HG02763 (cell line): ENCODE data around the gene COL6A1.

Experiments used
- ATAC-seq: cut with Tn5 transposase; IDR thresholded peaks from one replicate; pipeline ENCODE4 v1.9.1; 2021; ENCODE audit warnings: mild to moderate bottlenecking, moderate library complexity; ENCODE audit not compliant: unreplicated experiment

COL6A1 gene, protein sequence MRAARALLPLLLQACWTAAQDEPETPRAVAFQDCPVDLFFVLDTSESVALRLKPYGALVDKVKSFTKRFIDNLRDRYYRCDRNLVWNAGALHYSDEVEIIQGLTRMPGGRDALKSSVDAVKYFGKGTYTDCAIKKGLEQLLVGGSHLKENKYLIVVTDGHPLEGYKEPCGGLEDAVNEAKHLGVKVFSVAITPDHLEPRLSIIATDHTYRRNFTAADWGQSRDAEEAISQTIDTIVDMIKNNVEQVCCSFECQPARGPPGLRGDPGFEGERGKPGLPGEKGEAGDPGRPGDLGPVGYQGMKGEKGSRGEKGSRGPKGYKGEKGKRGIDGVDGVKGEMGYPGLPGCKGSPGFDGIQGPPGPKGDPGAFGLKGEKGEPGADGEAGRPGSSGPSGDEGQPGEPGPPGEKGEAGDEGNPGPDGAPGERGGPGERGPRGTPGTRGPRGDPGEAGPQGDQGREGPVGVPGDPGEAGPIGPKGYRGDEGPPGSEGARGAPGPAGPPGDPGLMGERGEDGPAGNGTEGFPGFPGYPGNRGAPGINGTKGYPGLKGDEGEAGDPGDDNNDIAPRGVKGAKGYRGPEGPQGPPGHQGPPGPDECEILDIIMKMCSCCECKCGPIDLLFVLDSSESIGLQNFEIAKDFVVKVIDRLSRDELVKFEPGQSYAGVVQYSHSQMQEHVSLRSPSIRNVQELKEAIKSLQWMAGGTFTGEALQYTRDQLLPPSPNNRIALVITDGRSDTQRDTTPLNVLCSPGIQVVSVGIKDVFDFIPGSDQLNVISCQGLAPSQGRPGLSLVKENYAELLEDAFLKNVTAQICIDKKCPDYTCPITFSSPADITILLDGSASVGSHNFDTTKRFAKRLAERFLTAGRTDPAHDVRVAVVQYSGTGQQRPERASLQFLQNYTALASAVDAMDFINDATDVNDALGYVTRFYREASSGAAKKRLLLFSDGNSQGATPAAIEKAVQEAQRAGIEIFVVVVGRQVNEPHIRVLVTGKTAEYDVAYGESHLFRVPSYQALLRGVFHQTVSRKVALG

GRCh38 chr21:45981151-45982091 lies at the start of gene COL6A1:
TSS of gene COL6A1 (plus strand) at chr21:45981770. CDS start at chr21:45981851, 81 bp downstream.
- ATAC-seq, result no peak

DNA sequence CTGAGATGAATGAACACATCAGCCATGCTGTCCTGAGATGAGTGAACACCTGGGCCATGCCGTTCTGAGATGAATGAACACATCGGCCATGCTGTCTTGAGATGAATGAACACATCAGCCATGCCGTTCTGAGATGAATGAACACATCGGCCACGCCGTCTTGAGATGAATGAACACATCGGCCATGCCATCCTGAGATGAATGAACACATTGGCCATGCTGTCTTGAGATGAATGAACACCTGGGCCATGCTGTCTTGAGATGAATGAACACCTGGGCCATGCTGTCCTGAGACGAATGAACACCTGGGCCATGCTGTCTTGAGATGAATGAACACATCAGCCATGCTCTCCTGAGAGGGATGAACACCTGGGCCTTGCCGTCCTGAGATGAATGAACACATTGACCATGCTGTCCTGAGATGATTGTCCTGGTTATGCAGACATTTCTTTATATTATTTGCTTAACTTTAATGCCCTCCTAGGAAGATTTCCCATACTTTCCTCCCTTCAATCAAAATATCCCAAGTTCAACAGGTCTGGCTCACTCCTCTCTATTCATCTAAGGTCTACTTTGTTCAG lies 48.6 kb upstream of the COL6A1 start:
- no peak for ATAC-seq

- ATAC-seq, result no peak
Observed at GRCh38 chr21:45934085-45934484, 47.5 kb upstream of the COL6A1 start.

DNA sequence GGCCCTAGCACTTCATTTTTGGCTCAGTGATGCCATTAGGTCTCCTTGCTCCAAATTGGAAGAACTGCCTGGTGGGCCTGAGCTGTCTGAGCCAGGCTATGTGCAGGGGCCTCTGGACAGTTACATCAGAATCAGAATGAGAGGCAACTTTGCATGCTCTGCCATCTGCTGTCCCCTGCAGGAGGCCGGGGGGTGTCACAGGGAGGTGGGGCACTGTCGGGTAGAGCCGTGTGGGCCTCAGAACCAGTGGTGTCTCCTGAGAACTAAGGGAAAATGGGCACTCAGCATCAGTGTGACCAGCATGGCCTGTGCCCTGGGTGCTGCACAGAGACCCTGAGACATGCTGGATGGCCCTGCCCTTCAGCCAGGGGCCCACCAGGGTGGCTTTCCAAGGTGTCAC lies 47.0 kb upstream of the COL6A1 start:
- no peak for ATAC-seq

DNA sequence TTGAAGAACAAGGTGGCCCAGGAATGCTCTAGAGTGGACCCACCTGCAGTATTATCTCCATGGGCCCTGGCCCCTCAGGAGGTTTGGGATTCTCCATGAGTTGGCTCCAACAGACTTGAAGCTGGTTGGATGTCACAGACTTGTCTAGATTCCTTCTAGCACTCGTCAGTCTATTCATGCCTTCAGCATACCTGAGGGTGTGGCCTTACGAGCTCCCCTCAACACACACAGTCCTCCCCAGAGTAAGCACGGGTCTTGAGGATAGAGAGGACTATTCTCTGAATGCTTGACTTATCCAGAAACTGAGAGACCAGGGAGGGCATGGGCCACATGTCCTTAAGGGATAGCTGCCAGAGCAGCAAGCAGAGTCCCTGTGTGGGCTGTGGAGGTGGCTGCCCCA lies 45.9 kb upstream of the COL6A1 start:
- no peak for ATAC-seq

- ATAC-seq, result no peak
Observed at GRCh38 chr21:45937721-45938452, 43.7 kb upstream of the COL6A1 start.

GRCh38 chr21:45938453-45938755 lies 43.2 kb upstream of the COL6A1 start:
- no peak for ATAC-seq

- no peak for ATAC-seq
Observed at GRCh38 chr21:45938811-45939520, 42.6 kb upstream of the COL6A1 start.

DNA sequence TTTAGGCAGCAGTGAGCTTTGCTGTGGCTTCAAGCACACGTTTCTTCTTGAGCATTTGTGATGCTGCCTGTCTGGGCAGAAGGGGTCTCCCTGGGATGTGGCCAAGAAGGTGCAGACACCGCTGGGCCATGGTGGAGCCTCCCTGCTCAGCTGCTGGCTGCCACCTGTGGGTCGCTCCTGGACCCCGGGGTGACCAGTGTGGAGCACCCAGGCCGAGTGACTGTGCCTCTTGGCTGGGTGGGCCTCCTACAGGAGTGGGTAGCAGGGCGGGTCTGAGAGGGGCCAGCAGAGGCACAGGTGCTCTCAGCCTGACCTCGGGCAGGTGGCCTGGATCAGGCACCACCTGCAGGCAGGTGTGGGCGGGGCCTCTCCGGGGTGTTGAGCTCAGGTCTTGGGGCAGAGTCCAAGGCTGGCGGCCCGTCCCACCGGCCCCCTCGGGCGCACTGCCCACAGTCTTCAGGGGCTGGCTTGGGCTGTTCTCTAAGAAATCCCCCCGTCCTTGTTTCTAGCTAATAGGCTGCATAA lies 42.0 kb upstream of the COL6A1 start:
- no peak for ATAC-seq

DNA sequence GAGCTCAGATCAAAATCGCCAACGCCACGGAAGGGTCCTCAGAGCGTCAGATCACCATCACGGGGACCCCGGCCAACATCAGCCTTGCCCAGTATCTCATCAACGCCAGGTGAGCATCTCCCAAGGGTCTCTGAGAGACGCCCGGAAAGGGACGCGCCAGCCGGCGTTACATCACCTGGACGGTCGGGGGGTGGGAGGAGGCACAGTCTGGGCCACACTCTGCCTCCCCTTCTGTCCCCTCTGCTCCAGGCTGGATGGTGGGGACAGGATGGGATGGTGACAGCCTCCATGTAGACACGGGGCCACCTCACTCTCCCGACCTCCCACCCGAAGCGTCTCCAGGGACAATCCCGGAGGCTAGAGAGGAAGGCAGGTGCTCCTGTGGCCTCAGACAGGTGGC lies 41.5 kb upstream of the COL6A1 start:
- ATAC-seq, result no peak

- no peak for ATAC-seq
Observed at GRCh38 chr21:45940621-45941337, 40.8 kb upstream of the COL6A1 start.

DNA sequence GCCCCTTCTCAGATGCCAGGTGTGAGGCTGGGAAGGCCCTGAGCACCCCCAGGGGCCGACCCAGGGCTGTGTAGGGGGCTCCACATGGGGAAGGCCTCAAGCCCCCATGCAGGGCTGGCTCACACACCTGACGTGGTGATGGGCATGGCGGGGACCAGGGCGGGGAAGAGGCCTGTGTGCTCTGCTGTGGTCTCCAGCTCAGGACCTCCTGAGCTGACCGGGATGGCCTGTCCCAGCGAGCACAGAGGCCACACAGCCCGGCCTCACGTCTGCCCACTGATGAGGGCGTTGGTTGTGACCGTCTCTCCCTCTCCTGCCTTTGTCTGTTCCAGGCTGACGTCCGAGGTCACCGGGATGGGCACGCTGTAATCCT lies 40.2 kb upstream of the COL6A1 start:
- ATAC-seq, result no peak

DNA sequence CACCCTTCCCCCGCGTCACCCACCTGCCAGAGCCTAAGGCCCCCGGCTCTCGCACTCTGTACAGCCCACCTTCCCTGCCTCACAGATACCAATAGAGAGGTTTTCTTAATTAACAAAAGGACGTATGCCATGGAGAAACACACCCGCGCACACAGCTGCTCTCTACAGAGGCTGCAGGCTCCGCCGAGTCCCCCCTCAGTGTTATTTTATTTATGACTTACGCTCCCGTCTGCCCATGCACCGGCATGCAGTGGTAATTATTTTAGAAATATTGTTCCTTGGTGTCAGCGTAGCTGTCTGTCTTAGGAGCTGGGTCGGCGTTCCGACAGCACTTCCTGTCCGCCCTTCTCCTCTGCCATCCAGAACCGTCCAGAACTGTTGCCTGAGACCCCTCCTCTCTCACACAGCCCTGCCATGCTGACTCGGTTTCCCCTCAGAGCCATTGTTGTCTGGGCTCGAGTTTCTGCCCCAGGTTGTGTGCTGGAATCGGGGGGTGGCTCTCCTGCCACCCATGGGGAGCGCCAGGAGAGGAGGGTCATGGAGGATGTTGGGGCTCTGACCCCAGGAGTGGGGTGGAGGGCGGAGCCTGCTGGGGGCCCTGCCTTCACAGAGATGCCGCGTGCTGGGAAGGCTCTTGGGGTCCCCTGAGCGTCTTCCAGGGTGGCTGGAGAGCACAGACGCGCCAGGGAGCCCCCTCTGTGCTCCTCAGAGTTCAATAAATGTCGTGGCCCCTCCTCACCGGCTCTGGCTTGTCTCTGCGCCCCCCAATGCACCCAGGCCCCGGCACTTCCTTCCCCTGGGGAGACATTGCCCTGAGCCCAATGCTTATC lies 39.6 kb upstream of the COL6A1 start:
- no peak for ATAC-seq

DNA sequence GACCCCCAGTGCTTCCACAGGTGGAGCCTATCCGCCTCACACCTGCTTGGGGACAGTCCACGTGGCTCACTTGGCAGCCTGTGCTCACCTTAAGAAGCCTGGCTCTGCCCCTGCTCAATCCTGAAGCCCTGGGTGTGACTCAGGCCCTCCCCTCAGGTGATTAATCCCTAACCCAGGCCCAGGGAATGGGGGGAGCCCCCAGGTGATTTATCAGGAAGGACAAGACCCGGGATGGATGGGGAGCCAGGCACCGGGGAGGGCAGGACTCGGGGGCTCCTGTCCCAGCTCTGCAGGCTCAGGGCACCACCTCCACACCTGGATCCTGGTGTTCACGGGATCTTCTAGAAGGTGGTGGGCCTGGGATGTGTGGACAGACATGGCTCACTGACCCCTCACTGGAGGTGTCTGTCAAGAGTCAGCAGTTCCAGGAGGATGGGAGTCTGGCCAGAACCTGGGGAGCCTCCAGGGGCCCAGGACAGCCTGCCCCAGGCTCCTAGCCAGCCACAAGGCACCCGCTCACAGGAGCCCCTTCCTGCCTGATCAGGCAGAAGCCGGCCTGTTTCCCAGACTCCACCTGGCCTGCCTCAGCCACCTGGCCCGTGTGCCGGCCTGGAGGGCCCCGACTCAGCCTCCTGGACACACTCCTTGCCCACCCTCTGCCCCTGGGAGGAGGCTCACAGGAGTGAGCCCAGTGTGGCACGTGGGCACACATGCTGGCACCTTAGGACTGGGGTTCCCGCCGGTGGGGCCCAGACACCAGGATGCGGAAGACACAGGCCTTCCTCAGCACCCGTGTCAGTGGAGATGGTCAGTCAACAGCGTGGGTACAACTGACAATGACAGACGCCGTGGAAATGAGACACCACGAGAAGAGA lies 38.6 kb upstream of the COL6A1 start:
- no peak for ATAC-seq

DNA sequence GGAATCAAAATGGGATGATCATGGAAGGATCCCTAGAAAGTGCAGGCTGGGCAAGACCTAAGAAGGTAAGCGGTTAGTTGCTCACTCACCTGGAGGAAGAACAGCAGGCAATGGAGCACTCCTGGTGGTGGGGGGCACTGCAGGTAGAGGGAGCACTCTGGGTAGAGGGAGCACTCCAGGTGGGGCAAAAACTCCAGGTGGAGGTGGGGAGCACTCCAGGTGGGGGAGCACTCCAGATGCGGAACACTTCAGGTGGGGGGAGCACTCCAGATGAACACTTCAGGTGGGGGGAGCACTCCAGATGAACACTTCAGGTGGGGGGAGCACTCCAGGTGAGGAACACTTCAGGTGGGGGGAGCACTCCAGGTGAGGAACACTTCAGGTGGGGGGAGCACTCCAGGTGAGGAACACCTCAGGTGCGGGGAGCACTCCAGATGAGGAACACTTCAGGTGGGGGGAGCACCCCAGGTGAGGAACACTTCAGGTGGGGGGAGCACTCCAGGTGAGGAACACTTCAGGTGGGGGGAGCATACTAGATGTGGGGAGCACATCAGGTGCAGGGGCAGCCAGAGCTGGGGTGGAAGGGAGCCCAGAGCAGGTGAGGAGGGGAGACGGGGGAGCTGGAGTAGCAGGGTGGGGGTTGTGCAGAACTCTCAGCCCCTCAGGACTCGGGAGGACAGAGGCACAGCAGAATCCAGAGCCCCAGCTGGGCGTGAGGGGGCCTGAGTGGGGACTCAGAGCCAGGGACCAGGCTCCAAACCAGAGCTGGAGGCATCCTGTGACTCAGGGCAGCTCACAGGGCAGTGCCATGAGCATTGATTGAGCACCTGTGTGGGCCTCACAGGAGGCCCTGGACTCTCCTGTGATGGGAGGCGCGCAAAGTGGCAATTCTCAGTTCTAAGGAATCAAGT lies 37.7 kb upstream of the COL6A1 start:
- no peak for ATAC-seq
